H1 (cell line): ENCODE data around the gene ANKRD12.

ENCODE experiments used
- EP300 ChIP-seq, 2 experiments: IDR thresholded peaks; 1 replicate in 1 of 2; 2 replicates in 1 of 2; pipeline ENCODE4 v1.6.1; 2011 to 2012; ENCODE audit warnings: low read depth in 2 of 2, low read length in 2 of 2, mild to moderate bottlenecking in 2 of 2, borderline replicate concordance in 1 of 2, inconsistent platforms in 1 of 2, moderate library complexity in 1 of 2
- NANOG ChIP-seq: IDR thresholded peaks from 2 replicates; pipeline ENCODE4 v1.6.1; 2011; ENCODE audit warnings: low read length, low read depth, mild to moderate bottlenecking, inconsistent platforms; ENCODE audit not compliant: insufficient read depth, poor library complexity, severe bottlenecking
- POLR2A ChIP-seq, 2 experiments: IDR thresholded peaks; 1 replicate in 1 of 2; 2 replicates in 1 of 2; pipeline ENCODE4 v1.6.1; 2011; ENCODE audit warnings: low read depth in 2 of 2, low read length in 2 of 2, mild to moderate bottlenecking in 2 of 2; ENCODE audit errors: control extremely low read depth in 1 of 2
- SAP30 ChIP-seq: fragments of 300-600 bp; sonication (generic); IDR thresholded peaks from 2 replicates; pipeline ENCODE4 v1.7.1; 2012; ENCODE audit warnings: low read length, moderate library complexity, mild to moderate bottlenecking, inconsistent platforms; ENCODE audit not compliant: insufficient read depth, insufficient replicate concordance
- TAF1 ChIP-seq: IDR thresholded peaks from 2 replicates; pipeline ENCODE4 v1.6.1; 2011; ENCODE audit warnings: mild to moderate bottlenecking, low read depth, low read length
- TCF12 ChIP-seq: IDR thresholded peaks from 2 replicates; pipeline ENCODE4 v1.6.1; 2011; ENCODE audit warnings: low read depth, mild to moderate bottlenecking, low read length
- TF ChIP-seq, protein P1 (sequence below), 3 experiments: IDR thresholded peaks; 1 replicate in 2 of 3; 2 replicates in 1 of 3; pipeline versions ENCODE4 v1.5.1 to v1.6.1; 2011; ENCODE audit warnings: low read length in 3 of 3, mild to moderate bottlenecking in 3 of 3, inconsistent platforms in 2 of 3, low read depth in 1 of 3, moderate library complexity in 1 of 3; ENCODE audit not compliant: insufficient read depth in 1 of 3; ENCODE audit errors: control extremely low read depth in 1 of 3

GRCh38 chr18:9249254-9249653 lies 112.7 kb downstream of the ANKRD12 start:
- TF ChIP-seq TAF1 (no peak), EP300 (IDR thresholded peaks at IDR 0.05; ENCODE audit: borderline replicate concordance in 1 of 2, low read depth in 2 of 2, low read length in 2 of 2) (no peak), TCF12 (no peak), NANOG (no peak), POLR2A (IDR thresholded peaks at IDR 0.05; ENCODE audit: control extremely low read depth in 1 of 2, low read depth in 2 of 2, low read length in 2 of 2) (no peak), SAP30 (no peak)
- TF ChIP-seq, protein P1, sequence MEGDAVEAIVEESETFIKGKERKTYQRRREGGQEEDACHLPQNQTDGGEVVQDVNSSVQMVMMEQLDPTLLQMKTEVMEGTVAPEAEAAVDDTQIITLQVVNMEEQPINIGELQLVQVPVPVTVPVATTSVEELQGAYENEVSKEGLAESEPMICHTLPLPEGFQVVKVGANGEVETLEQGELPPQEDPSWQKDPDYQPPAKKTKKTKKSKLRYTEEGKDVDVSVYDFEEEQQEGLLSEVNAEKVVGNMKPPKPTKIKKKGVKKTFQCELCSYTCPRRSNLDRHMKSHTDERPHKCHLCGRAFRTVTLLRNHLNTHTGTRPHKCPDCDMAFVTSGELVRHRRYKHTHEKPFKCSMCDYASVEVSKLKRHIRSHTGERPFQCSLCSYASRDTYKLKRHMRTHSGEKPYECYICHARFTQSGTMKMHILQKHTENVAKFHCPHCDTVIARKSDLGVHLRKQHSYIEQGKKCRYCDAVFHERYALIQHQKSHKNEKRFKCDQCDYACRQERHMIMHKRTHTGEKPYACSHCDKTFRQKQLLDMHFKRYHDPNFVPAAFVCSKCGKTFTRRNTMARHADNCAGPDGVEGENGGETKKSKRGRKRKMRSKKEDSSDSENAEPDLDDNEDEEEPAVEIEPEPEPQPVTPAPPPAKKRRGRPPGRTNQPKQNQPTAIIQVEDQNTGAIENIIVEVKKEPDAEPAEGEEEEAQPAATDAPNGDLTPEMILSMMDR (IDR thresholded peaks at IDR 0.05; ENCODE audit: control extremely low read depth in 1 of 3, insufficient read depth in 1 of 3, low read depth in 1 of 3, low read length in 3 of 3): no peak
